Measurements from ENCODE around the gene NAP1L1.

GRCh38 chr12:76025601-76026575, 58.6 kb downstream of the NAP1L1 start:
- TF ChIP-seq, protein P1, sequence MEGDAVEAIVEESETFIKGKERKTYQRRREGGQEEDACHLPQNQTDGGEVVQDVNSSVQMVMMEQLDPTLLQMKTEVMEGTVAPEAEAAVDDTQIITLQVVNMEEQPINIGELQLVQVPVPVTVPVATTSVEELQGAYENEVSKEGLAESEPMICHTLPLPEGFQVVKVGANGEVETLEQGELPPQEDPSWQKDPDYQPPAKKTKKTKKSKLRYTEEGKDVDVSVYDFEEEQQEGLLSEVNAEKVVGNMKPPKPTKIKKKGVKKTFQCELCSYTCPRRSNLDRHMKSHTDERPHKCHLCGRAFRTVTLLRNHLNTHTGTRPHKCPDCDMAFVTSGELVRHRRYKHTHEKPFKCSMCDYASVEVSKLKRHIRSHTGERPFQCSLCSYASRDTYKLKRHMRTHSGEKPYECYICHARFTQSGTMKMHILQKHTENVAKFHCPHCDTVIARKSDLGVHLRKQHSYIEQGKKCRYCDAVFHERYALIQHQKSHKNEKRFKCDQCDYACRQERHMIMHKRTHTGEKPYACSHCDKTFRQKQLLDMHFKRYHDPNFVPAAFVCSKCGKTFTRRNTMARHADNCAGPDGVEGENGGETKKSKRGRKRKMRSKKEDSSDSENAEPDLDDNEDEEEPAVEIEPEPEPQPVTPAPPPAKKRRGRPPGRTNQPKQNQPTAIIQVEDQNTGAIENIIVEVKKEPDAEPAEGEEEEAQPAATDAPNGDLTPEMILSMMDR (IDR thresholded peaks at IDR 0.05; ENCODE audit: insufficient read depth, low read depth, low read length) = no peak
- TF ChIP-seq EZH2 (IDR thresholded peaks at IDR 0.05; ENCODE audit: insufficient read depth, low read length) = no peak
